Right renal cortex interstitium (tissue), 3 donors: ENCODE data around the gene ZBTB22. TPM values are rescaled to one million over a fixed set of nuclear protein-coding genes. Genes with fewer than 3 reads are reported as not detected.

ENCODE experiments used
- DNase-seq, 3 donors: peaks; one replicate each; pipeline ENCODE4 v3.0.0-alpha.2; 2013; ENCODE audit warnings: low read depth in 3 of 3, low spot score in 2 of 3
- polyA plus RNA-seq, 3 donors: library from polyadenylated mRNA; unstranded; fragments of 120-200 nt; gene quantifications; one replicate each; pipeline ENCODE4 v1.2.1, GENCODE V29; 2013; ENCODE audit not compliant: insufficient read length in 3 of 3

The ZBTB22 gene
- polyA plus RNA-seq, 3 donors: 23.6 to 25.4 (median 23.8) TPM

- DNase-seq: no peak
Observed at GRCh38 chr6:33330736-33331135, 13.2 kb upstream of the ZBTB22 start.

DNA sequence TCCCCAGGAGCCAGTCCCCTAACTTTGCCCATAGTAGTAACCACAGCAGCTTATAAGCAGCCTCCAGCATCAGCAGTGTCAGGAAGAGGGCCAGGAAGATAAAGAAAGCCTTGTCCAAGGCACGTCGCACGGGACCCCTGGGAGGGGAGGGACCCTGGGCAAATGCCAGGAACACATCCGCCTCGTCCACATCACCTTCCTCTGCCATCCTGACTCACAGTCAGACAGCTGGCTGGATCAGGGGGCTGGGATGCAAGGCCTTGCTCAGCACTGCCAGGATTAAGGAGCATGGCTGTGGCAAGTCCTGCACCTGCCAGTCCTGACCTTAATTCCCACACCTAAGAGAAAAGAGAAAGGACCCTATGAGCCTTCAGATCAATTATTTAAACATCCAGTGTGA is 11.5 kb upstream of the ZBTB22 start:
- no peak for DNase-seq

- no peak for DNase-seq
Observed at GRCh38 chr6:33324125-33324524, 6.6 kb upstream of the ZBTB22 start.

GRCh38 chr6:33323623-33323948 is 6.0 kb upstream of the ZBTB22 start:
- no peak for DNase-seq

DNA sequence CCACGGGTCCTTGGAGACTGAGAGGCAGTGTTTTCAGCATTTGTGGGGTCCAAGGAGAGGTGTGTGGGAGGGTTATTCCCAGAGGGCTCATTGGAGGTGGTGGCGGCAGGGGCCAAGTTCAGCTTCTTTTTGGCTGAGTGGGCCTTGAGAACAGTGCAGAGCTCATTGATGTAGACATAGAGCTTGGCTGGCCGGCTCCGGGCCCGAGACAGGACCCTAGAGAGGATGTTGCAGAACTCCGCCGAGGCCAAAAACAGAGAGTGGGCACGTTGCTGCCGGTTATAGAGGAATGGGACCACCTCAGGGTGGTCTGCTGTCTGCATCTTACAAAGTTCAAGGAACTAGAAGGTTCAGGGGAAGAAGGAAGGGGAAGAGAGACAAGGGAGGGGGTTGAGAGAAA is 3.7 kb upstream of the ZBTB22 start:
- no peak for DNase-seq

DNA sequence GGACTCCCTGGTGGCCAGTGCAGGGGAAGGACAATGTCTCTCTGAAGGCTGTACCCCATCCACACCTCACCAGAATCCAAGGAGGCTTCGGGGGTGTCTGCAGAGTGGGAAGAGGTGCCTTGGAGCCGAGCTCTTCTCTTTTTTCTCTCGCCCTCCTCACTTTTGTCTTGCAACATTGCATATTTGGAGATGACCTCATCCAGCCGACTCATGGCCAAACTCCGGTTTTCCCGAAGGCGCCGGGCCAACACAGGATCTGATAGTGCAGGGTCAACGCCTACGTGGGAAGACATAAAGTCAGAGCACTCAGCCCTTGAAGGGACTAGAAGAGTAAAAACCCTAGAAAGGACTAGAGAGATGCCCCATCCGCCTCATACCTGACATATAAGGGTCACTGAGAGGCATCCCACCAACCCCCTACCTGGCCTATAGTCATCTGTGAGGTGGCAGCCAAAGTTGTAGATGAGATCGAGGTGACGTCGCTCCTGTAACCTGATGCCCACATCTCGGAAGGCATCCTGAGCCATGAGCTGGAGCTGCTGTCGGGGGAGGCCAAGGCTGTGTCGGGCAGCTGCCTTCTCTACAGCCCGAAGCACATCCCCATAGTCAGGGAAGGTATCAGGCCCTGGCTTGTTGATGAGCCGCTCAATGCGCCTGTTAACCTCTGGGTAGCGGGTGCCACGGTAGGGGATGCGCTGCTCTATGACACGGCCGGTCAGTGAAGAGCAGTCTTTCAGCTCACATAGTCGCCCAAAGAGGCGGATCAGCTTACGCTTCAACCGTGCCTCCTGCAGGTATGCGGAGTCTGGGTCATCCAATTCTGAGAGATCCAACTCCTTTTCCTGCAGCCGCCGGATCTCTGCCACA is 3.0 kb upstream of the ZBTB22 start:
- DNase-seq: no peak

GRCh38 chr6:33319939-33320314 is 2.4 kb upstream of the ZBTB22 start:
- DNase-seq: no peak

DNA sequence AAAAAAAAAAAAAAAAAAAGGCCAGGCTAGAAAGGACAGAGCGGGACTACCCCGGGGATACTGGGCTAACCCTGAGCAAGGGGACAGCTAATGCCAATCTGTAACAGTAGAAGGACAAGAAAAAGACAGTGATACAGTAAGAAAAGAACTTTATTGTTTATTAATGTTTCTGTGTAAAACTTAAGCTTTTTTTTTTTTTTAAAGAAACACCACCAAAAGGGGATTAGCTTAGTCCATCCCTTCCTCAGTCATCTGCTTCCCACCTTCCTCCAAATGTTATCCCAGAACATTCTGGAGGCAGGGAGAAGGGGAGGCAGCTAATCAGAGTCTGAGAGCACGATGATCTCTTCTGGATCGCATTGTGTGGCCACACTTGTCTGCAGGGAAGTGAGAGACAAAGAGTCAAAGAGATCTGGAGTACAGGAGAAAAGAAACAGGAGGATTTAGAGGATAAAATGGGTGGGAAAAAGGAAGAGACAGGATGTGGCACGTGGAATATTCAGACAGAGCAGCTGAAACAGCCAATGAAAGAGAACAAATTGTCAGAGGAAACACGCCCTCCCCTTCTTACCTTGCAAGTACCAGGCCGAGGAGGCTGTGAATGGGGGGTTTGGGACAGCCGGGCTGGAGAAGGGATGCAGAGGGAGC is 1.0 kb upstream of the ZBTB22 start:
- no peak for DNase-seq

- no peak for DNase-seq
Observed at GRCh38 chr6:33317419-33317668, 200 bp downstream of the ZBTB22 start.

DNA sequence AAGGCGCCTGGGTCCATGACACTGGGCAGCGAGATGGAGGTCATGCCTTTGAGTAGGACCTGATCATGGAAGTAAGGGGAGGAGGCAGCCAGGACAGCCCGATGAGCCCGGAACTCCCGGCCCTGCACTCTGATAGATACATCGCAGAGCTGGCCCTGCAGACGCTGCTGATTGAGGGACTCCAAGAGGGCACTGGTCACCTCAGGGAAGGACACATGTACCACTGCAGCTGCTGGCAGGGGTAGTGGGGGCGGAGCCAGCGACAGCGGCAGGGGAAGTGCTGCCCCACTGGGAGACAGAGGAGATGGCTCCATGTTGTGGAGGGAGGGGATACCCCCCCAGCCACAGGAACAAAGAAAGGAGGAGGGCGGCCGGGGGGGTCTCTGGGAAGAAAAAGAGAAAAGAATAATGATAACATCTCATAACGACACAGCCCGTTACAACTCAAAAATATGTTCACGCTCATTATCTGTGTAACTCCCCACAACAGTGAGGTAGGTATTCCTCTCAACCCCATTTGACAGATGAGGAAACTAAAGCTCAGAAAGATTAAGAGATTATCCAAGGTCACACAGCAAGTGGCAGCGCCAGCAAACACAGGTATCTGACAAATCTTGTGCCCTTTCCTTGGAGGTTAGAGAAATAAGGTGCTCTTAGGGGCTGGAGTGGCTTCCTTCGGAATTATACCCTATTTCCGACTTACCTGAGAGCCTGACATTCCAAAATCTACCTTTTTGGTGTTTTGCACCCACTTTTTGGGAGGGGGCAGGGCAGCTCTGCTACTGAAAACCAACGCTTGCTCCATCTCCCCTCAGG is 733 bp downstream of the ZBTB22 start:
- no peak for DNase-seq

DNA sequence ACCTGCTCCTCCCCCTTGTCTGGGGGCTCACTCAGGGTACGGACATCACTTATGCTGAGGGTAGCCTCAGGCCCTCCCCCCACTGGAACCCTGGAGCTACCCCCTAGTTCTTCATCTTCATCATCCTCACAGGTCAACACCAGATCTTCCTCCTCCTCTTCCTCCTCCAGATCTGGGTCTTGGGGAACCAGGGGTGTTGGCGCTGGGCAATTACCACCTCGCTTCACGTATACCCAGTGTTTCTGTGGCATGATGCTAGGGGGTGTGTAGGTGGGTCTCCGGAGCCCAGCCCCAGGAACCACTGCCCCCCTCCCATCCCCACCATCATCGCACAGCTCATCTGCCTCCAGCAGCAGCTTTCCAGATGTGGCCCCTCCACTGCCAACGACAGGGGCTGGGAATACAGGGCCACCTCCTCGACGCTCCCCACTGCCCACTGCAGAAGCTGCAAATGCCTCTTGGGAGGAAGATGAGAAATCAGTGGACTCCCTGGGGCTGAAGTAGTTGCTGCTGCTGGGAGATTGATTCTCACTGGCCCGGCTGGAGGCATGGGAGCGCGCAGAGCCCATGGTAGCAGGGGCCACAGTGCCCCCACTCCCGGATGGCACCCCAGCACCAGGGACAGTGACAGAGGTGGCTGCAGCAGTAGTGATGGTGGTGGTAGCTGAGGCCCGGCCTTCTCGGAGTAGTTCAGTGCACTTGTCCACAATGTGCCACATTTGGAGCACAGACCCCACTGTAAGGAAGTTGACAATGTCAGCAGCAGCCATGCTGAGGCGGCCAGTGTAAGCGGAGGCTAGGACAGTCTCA is 1.5 kb downstream of the ZBTB22 start:
- no peak for DNase-seq

DNA sequence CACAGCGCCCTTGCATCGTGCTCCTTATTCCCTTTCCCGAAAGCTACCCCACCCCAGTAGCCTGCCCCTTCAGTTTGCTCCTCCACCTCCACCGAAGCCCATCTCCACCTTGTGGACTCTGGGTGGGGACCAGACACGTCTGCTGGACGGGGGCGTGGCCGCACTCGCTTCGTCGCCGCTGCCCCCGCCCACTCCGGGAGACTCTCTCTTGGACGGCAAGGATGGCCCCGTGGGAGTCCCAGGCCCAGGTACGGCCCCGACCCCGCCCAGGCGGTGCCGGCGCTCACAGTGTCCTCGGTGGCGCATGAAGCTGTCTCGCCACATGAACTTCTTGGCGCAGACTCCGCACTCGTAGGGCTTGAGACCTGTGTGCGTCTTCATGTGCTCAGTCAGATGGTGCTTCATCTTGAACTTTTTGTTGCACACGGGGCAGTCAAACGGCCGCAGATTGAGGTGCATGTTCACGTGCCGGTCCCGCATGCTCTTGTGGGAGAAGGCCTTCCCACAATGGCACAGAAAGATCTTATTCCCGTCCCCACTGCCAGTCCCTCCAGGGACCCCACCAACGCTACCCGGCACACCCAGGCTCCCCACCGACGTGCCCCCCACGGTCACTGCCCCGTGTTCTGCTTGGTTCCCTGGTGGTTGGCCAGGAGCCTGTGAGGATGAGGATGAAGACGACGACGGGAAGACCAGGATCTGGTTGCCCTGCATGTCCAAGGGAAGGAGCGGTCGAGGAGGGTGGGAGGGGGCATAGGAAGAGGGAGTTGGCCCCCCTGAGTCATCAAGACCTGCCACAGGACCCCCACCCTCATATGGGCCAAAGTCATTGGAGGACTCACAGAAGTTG is 2.4 kb downstream of the ZBTB22 start:
- no peak for DNase-seq

- peak in 1 of 3 donors; percentile 47 for DNase-seq
Observed at GRCh38 chr6:33314515-33314942, 3.0 kb downstream of the ZBTB22 start.

DNA sequence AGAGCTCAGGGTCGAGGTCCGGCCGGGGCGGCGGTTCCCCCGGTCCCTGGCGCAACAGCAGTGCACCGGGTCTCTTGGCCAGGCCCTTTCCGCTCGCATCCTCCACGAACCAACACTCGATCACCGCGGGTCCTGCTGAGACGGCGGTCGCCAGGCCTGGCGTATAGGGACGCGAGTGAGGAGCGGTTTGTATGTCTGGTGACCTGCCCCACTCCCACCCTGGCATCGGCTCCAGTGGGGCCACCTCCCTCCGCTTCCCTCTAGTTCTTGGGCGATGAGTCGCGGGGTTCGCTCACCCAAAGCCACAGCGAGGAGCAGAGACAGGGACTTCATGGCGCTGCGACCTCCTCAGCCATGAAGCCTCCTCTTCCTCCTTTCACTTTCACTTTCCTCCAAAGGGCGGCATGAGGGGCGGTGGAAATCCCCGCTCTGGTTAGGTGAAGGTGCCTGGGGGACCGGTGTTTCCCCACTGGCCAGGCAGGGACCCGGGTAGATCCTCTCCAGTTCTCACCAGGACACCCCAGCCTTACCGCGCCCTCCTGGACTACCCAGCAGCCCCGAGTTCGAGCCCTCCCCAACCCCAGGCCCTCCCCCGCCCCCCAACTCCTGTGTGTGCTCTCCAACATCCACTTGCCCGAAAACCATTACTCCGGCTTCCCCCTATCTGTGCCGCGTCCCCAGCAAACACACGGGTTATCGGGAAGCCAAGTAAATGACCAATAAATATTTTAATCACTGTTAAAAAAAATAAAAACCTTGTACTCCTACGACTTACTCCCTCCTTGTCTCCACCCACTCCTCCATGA is 3.6 kb downstream of the ZBTB22 start, which contains the start of gene TAPBP:
Gene TAPBP (minus strand): TSS at position 370 of the 806 bp plus-strand sequence. CDS start 37 bp downstream, at position 333.
- DNase-seq: peak in 1 of 3 donors; percentile 56

DNA sequence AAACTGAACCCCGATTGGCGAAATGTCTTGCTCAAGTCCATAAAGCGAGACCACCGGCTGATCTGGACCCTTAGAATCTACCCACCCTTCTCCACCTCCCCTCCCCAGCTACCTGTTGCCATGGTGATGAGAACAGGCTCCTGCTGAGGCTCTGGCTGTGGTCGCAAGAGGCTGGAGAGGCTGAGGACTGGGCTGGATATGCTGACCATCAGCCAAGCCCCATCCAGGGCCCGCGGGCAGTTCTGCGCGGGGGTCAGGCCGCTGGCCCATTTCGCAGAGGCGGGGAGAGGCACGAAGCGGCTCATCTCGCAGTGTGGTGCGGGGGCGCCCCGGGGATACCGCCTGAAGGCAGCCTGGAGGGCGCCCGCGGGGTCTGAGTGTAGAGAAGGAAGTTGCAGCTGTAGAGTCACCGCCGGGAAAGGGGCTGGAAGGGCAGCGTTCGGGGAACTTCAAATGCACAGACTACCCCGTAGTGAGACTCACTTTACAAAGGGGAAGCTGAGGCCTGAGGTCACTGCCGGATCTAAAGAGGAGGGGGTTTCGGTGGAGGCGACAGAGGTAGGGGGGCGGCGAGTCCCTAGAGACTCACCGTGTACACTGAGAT is 4.3 kb downstream of the ZBTB22 start:
- no peak for DNase-seq

DNA sequence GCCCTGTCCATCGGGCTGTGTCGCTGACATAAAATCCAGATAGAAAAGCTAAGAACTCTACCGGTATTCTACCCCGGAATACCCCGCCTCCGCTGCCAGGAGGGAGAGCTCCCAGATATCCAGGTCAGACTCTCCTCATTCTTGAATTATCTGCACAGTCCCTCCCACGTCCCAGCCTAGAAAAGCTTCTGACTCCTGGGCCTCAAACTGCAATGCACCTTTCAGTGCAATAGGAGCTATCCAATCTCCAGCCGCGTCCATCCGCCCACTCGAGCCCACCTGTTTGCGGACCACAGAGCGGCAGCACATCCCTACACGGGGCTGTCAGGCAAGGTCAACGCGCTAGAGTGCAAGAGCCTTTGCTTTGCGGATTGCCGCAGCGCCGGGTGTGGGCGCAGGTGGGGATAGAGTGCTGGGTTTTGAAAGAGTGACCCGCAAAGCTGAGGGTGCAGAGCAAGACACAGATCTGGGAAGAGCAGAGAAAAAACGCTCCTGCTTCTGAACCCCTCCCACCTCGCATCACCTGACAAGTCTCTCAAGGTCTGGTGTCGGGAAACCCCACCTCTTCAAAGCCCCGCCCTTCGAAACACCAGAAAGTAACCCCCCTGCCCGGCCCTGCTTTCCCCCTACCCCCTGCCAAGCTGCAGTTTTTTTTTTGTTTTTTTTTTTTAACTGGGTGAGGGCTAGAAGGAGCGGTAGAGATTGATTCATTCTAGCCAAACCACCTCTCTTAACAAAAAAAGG is 5.0 kb downstream of the ZBTB22 start:
- peak in 1 of 3 donors; percentile 41 for DNase-seq

DNA sequence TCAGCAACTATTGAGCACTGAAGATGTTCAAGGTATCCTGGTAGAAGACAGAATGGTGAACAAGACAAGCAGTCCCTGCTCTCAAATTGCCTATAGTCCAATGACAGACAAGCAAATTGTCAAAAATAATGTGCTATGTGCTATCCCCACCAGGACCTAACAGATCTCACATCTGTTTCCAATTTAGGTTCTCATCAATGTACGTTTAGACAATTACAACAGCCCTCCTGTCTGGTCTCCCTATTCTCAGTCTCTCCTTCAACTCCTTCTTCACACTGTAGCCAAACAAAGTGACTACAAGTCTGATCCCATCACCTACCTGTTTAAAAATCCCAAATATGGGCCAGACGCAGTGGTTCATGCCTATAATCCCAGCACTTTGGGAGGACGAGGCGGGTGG is 11.2 kb downstream of the ZBTB22 start:
- DNase-seq: no peak

DNA sequence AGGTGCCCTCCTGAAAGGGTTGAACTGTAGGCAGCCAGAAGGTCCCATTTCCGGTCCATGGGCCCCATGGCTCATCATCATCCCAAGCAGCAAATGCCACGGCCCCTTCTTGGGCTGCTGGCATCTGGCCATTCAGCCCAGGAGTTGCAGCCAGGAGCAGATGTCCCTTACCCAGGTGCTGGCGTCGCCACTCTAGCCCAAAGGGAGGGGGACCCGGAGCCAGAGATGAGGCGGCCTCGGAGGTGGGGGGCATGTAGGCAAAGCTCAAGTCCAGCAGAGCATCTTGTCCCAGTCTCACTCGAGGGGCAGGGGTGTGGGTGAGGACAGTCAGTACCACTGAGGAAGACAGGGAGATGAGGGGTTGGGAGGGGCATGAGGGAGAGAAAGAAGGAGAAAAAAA is 12.5 kb downstream of the ZBTB22 start:
- DNase-seq: no peak
